Liver (tissue), 3 donors: ENCODE results near the gene RBMS3.

Source experiments
- EGR1 ChIP-seq, 2 donors: IDR thresholded peaks; 2 replicates each; pipeline ENCODE4 v1.6.1; 2016 to 2018; ENCODE audit warnings: antibody characterized with exemption in 2 of 2, low read depth in 2 of 2
- GABPA ChIP-seq, 2 donors: IDR thresholded peaks in 1 of 2; conservative IDR thresholded peaks in 1 of 2; 2 replicates each; pipeline ENCODE4 v1.6.1; 2016; ENCODE audit warnings: antibody characterized with exemption in 2 of 2, mild to moderate bottlenecking in 1 of 2, moderate library complexity in 1 of 2
- RAD21 ChIP-seq, 2 donors: IDR thresholded peaks; 2 replicates each; pipeline ENCODE4 v1.6.1; 2016; ENCODE audit warnings: antibody characterized with exemption in 2 of 2, mild to moderate bottlenecking in 2 of 2
- SP1 ChIP-seq: IDR thresholded peaks from 2 replicates; pipeline ENCODE4 v1.6.1; 2018; ENCODE audit warnings: antibody characterized with exemption, mild to moderate bottlenecking
- TAF1 ChIP-seq: conservative IDR thresholded peaks from 2 replicates; pipeline ENCODE4 v1.6.1; 2016; ENCODE audit warnings: antibody characterized with exemption, mild to moderate bottlenecking
- TF ChIP-seq, protein P1 (sequence below): fragments of 150-350 bp; IDR thresholded peaks from 2 replicates; pipeline ENCODE4 v1.5.1; 2017; ENCODE audit warnings: improper control_type of control experiment, low read depth, low read length; ENCODE audit not compliant: missing input control
- TF ChIP-seq, protein P2 (sequence below): IDR thresholded peaks from 2 replicates; pipeline ENCODE4 v1.6.1; 2016; ENCODE audit warnings: antibody characterized with exemption
- TF ChIP-seq, protein P3 (sequence below): IDR thresholded peaks from 2 replicates; pipeline ENCODE4 v1.6.1; 2016; ENCODE audit warnings: antibody characterized with exemption
- TF ChIP-seq, protein P4 (sequence below): IDR thresholded peaks from 2 replicates; pipeline ENCODE4 v1.6.1; 2016; ENCODE audit warnings: antibody characterized with exemption, mild to moderate bottlenecking
- donor health status: healthy.
- donor health status: healthy.

DNA sequence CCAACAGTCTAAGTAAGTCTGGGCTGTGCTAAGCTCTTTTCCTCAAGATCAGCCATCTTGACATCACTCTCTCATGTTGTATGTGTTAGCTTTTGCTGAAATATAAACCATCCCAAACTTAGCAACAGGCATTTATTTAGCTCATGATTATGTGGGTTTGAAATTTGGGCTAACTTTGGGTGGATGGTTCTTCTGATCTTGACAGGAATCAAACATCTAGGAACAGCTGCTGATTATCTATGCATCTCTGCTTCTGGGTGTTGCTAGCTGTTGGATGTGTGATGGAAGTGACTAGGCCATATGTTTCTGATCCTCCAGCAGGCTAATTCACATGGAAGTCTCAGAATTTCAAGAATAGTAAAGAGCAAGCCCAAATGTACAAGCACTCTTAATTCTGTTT is 710.3 kb downstream of the RBMS3 start:
- TF ChIP-seq, protein P1, sequence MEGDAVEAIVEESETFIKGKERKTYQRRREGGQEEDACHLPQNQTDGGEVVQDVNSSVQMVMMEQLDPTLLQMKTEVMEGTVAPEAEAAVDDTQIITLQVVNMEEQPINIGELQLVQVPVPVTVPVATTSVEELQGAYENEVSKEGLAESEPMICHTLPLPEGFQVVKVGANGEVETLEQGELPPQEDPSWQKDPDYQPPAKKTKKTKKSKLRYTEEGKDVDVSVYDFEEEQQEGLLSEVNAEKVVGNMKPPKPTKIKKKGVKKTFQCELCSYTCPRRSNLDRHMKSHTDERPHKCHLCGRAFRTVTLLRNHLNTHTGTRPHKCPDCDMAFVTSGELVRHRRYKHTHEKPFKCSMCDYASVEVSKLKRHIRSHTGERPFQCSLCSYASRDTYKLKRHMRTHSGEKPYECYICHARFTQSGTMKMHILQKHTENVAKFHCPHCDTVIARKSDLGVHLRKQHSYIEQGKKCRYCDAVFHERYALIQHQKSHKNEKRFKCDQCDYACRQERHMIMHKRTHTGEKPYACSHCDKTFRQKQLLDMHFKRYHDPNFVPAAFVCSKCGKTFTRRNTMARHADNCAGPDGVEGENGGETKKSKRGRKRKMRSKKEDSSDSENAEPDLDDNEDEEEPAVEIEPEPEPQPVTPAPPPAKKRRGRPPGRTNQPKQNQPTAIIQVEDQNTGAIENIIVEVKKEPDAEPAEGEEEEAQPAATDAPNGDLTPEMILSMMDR: no peak
- TF ChIP-seq GABPA (IDR thresholded peaks at IDR 0.05 in 1 of 2, conservative IDR thresholded peaks at IDR 0.05 in 1 of 2) (no peak), SP1 (no peak), RAD21 (IDR thresholded peaks at IDR 0.05) (no peak), TAF1 (no peak), EGR1 (IDR thresholded peaks at IDR 0.05; ENCODE audit: low read depth in 2 of 2) (no peak)
- TF ChIP-seq, protein P2, sequence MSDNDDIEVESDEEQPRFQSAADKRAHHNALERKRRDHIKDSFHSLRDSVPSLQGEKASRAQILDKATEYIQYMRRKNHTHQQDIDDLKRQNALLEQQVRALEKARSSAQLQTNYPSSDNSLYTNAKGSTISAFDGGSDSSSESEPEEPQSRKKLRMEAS: no peak
- TF ChIP-seq, protein P3, sequence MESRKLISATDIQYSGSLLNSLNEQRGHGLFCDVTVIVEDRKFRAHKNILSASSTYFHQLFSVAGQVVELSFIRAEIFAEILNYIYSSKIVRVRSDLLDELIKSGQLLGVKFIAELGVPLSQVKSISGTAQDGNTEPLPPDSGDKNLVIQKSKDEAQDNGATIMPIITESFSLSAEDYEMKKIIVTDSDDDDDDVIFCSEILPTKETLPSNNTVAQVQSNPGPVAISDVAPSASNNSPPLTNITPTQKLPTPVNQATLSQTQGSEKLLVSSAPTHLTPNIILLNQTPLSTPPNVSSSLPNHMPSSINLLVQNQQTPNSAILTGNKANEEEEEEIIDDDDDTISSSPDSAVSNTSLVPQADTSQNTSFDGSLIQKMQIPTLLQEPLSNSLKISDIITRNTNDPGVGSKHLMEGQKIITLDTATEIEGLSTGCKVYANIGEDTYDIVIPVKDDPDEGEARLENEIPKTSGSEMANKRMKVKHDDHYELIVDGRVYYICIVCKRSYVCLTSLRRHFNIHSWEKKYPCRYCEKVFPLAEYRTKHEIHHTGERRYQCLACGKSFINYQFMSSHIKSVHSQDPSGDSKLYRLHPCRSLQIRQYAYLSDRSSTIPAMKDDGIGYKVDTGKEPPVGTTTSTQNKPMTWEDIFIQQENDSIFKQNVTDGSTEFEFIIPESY: no peak
- TF ChIP-seq, protein P4, sequence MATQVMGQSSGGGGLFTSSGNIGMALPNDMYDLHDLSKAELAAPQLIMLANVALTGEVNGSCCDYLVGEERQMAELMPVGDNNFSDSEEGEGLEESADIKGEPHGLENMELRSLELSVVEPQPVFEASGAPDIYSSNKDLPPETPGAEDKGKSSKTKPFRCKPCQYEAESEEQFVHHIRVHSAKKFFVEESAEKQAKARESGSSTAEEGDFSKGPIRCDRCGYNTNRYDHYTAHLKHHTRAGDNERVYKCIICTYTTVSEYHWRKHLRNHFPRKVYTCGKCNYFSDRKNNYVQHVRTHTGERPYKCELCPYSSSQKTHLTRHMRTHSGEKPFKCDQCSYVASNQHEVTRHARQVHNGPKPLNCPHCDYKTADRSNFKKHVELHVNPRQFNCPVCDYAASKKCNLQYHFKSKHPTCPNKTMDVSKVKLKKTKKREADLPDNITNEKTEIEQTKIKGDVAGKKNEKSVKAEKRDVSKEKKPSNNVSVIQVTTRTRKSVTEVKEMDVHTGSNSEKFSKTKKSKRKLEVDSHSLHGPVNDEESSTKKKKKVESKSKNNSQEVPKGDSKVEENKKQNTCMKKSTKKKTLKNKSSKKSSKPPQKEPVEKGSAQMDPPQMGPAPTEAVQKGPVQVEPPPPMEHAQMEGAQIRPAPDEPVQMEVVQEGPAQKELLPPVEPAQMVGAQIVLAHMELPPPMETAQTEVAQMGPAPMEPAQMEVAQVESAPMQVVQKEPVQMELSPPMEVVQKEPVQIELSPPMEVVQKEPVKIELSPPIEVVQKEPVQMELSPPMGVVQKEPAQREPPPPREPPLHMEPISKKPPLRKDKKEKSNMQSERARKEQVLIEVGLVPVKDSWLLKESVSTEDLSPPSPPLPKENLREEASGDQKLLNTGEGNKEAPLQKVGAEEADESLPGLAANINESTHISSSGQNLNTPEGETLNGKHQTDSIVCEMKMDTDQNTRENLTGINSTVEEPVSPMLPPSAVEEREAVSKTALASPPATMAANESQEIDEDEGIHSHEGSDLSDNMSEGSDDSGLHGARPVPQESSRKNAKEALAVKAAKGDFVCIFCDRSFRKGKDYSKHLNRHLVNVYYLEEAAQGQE: no peak
